ENCODE data around the gene SMIM45.
A peak's percentile ranks its signal among the peaks of the same experiment; 100 is the strongest.

SMIM45 gene

GRCh38 chr22:41916745-41917358, 35.1 kb upstream of the SMIM45 start:
- no peak overlapping the region for H3K27ac ChIP-seq (ENCODE audit: low read depth, low read length)
- no peak overlapping the region for H3K9ac ChIP-seq (ENCODE audit: low read length in 5 of 5)
- peaks cover 0 to 42% (median 26%) of the 10 kb centered on the region in 5 donors for H3K4me1 ChIP-seq (ENCODE audit: control insufficient read depth in 5 of 5, insufficient read depth in 5 of 5, low read length in 5 of 5)

GRCh38 chr22:41917375-41917902, 34.5 kb upstream of the SMIM45 start:
- Histone ChIP-seq H3K9ac (ENCODE audit: low read length in 5 of 5) (no peak overlapping the region), H3K4me3 (ENCODE audit: low read depth in 1 of 5, low read length in 5 of 5) (no peak overlapping the region), H3K27ac (ENCODE audit: low read depth, low read length) (no peak overlapping the region), H3K9me3 (ENCODE audit: control insufficient read depth in 5 of 5, low read length in 5 of 5) (no peaks in the 10 kb centered on the region), H3K27me3 (ENCODE audit: control insufficient read depth in 5 of 5, insufficient read depth in 4 of 5, low read length in 5 of 5) (peaks cover 28 to 49% (median 40%) of the 10 kb centered on the region in 5 donors), H3K36me3 (ENCODE audit: control insufficient read depth in 5 of 5, insufficient read depth in 5 of 5, low read length in 5 of 5) (no peaks in the 10 kb centered on the region), H3K4me1 (ENCODE audit: control insufficient read depth in 5 of 5, insufficient read depth in 5 of 5, low read length in 5 of 5) (peaks cover 0 to 42% (median 26%) of the 10 kb centered on the region in 5 donors)

More at GRCh38 chr22:41916745-41917358, 35.1 kb upstream of the SMIM45 start:
- Histone ChIP-seq H3K4me3 (ENCODE audit: low read depth in 1 of 5, low read length in 5 of 5) (no peak overlapping the region), H3K36me3 (ENCODE audit: control insufficient read depth in 5 of 5, insufficient read depth in 5 of 5, low read length in 5 of 5) (no peaks in the 10 kb centered on the region), H3K9me3 (ENCODE audit: control insufficient read depth in 5 of 5, low read length in 5 of 5) (no peaks in the 10 kb centered on the region), H3K27me3 (ENCODE audit: control insufficient read depth in 5 of 5, insufficient read depth in 4 of 5, low read length in 5 of 5) (peaks cover 34 to 55% (median 46%) of the 10 kb centered on the region in 5 donors)

DNA sequence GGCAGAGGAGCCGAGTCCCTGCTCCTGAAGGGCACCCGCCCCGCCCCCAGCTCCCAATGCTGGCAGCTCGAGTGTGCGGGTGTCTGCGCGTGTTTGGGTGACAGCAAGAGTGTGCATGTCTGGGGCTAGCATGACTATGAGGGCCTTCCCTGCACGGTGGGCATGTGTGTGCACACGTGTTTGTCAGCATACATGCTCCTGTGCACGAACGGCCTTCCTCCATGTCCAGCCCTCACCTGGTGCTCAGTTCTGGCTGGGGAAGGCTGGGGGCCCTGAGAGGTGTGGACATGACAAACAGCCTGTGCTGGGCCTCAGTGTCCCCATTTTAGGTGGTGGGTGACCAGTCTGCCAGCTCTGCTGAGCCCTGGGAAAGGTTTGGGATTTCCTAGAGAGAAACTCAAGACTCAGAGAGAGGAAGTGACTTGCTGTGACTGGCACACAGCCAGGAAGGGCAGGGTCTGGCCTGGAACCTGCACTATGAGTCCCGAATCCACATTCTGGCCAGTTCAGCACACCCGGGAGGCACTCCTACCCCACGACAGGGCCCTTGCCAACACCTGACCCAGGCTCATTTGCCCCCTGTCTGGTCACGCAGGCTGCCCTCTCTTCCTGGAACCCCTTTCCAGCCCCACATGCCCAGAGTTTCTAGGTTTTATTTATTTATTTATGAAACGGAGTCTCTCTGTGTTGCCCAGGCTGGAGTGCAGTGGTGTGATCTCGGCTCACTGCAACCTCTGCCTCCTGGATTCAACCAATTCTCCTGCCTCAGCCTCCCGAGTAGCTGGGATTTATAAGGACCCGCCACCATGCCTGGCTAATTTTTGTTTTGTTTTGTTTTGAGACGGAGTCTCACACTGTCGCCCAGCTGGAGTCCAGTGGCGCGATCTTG, 33.8 kb upstream of the SMIM45 start:
- Histone ChIP-seq H3K4me3 (ENCODE audit: low read depth in 1 of 5, low read length in 5 of 5) (no peak overlapping the region), H3K27ac (ENCODE audit: low read depth, low read length) (no peak overlapping the region), H3K27me3 (ENCODE audit: control insufficient read depth in 5 of 5, insufficient read depth in 4 of 5, low read length in 5 of 5) (peaks cover 21 to 44% (median 37%) of the 10 kb centered on the region in 5 donors), H3K36me3 (ENCODE audit: control insufficient read depth in 5 of 5, insufficient read depth in 5 of 5, low read length in 5 of 5) (no peaks in the 10 kb centered on the region), H3K9ac (ENCODE audit: low read length in 5 of 5) (no peak overlapping the region), H3K9me3 (ENCODE audit: control insufficient read depth in 5 of 5, low read length in 5 of 5) (no peaks in the 10 kb centered on the region), H3K4me1 (ENCODE audit: control insufficient read depth in 5 of 5, insufficient read depth in 5 of 5, low read length in 5 of 5) (peaks cover 0 to 42% (median 26%) of the 10 kb centered on the region in 5 donors)

DNA sequence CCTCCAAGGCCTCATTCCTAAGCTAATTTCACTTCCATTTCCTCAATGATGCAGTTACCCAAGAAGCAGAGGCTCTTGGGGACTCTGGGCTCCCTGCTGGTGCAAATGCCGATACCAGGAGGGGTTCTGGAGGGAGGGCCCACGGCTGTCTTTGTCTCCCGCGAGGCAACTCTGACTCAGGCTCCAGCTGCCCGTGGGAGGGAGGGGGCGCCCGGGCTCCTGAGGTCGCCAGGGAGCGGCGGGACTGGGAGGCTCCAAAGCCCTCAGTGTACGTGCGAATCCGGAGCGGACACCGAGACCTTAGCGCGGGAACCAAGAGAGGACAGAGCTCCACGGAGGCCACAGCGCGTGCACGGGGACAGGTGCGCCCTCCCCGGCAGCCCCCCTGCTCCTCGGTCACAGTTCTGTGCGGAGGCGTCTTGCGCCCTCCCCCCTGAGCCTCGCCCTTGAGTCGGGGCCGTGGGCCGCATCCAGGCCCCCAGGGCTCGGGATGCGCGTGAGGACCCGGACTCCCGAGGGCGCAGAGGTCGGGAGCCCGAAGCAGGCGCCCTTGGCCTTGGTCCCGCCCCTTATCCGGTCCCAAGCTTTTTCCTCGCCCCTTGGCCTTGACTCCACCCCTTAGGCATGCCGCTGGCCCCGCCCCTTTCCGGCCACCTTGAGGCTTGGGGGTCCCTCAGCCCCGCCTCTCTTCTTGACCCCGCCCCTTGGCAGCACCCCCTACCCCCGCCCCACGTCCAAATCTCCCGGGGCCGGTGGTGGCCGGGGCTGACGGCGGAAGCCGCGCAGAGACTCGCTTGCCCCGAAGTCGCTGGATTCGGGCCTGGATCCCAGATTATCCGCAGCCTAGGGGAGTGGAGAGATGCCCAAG, 32.4 kb upstream of the SMIM45 start:
- H3K9me3 ChIP-seq (ENCODE audit: control insufficient read depth in 5 of 5, low read length in 5 of 5) = no peaks in the 10 kb centered on the region
- H3K27me3 ChIP-seq (ENCODE audit: control insufficient read depth in 5 of 5, insufficient read depth in 4 of 5, low read length in 5 of 5) = peaks cover 15 to 40% (median 33%) of the 10 kb centered on the region in 5 donors
- no peaks in the 10 kb centered on the region for H3K36me3 ChIP-seq (ENCODE audit: control insufficient read depth in 5 of 5, insufficient read depth in 5 of 5, low read length in 5 of 5)
- H3K4me1 ChIP-seq (ENCODE audit: control insufficient read depth in 5 of 5, insufficient read depth in 5 of 5, low read length in 5 of 5) = peaks cover 0 to 41% (median 26%) of the 10 kb centered on the region in 5 donors
- H3K4me3 ChIP-seq (ENCODE audit: low read depth in 1 of 5, low read length in 5 of 5) = peak overlapping the region; percentile 47 to 75 (median 61)
- peak overlapping the region in 3 of 5 donors; percentile 23 to 69 (median 39) for H3K9ac ChIP-seq (ENCODE audit: low read length in 5 of 5)
- no peak overlapping the region for H3K27ac ChIP-seq (ENCODE audit: low read depth, low read length)

DNA sequence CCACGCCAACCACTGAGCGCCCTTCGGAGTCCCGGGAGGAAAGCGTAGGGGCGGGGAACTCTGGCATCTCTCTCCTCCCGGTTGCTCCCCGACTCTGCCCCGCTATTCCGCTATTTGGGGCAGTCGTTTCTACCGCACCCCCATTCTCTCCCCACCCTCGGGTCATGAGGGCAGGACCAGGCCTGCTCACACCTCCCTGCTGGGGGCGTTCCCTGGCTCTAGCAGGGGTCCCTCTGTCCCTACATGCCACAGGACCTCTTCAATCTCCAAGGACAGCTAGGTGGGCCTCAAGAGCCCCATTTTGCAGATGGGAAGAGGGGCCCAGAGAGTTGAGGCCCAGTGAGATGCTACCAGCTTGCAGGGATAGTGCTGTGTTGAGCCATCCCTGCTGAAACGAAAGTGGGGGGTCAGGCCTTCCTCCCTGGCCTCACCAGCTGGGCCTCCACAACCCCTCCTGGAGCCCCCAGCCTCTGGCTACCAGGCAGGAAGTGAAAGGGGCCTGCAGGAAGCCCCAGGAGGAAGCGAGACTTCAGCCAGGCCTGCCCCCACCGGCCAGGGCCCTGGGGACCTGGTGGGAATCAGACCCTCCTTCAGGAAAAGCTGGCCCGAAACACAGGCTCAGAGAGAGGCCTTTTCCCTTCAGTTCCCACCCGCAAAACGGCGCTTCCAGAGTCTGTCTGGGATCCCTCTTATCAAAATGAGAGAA, 31.5 kb upstream of the SMIM45 start:
- Histone ChIP-seq H3K27ac (ENCODE audit: low read depth, low read length) (no peak overlapping the region), H3K36me3 (ENCODE audit: control insufficient read depth in 5 of 5, insufficient read depth in 5 of 5, low read length in 5 of 5) (no peaks in the 10 kb centered on the region), H3K4me1 (ENCODE audit: control insufficient read depth in 5 of 5, insufficient read depth in 5 of 5, low read length in 5 of 5) (peaks cover 0 to 34% (median 23%) of the 10 kb centered on the region in 5 donors), H3K9me3 (ENCODE audit: control insufficient read depth in 5 of 5, low read length in 5 of 5) (no peaks in the 10 kb centered on the region), H3K27me3 (ENCODE audit: control insufficient read depth in 5 of 5, insufficient read depth in 4 of 5, low read length in 5 of 5) (peaks cover 14 to 41% (median 34%) of the 10 kb centered on the region in 5 donors), H3K9ac (ENCODE audit: low read length in 5 of 5) (peak overlapping the region in 1 of 5 donors; percentile 47), H3K4me3 (ENCODE audit: low read depth in 1 of 5, low read length in 5 of 5) (peak overlapping the region in 4 of 5 donors; percentile 47 to 75 (median 66))

- Histone ChIP-seq H3K4me1 (ENCODE audit: control insufficient read depth in 5 of 5, insufficient read depth in 5 of 5, low read length in 5 of 5) (peaks cover 0 to 42% (median 26%) of the 10 kb centered on the region in 5 donors), H3K9me3 (ENCODE audit: control insufficient read depth in 5 of 5, low read length in 5 of 5) (no peaks in the 10 kb centered on the region), H3K27me3 (ENCODE audit: control insufficient read depth in 5 of 5, insufficient read depth in 4 of 5, low read length in 5 of 5) (peaks cover 14 to 32% (median 27%) of the 10 kb centered on the region in 5 donors), H3K9ac (ENCODE audit: low read length in 5 of 5) (no peak overlapping the region), H3K27ac (ENCODE audit: low read depth, low read length) (no peak overlapping the region), H3K4me3 (ENCODE audit: low read depth in 1 of 5, low read length in 5 of 5) (no peak overlapping the region), H3K36me3 (ENCODE audit: control insufficient read depth in 5 of 5, insufficient read depth in 5 of 5, low read length in 5 of 5) (no peaks in the 10 kb centered on the region)
Measured at GRCh38 chr22:41922328-41922727, 29.6 kb upstream of the SMIM45 start.

- Histone ChIP-seq H3K36me3 (ENCODE audit: control insufficient read depth in 5 of 5, insufficient read depth in 5 of 5, low read length in 5 of 5) (no peaks in the 10 kb centered on the region), H3K4me3 (ENCODE audit: low read depth in 1 of 5, low read length in 5 of 5) (no peak overlapping the region), H3K27me3 (ENCODE audit: control insufficient read depth in 5 of 5, insufficient read depth in 4 of 5, low read length in 5 of 5) (peaks cover 14 to 29% (median 21%) of the 10 kb centered on the region in 5 donors), H3K9ac (ENCODE audit: low read length in 5 of 5) (no peak overlapping the region), H3K9me3 (ENCODE audit: control insufficient read depth in 5 of 5, low read length in 5 of 5) (no peaks in the 10 kb centered on the region), H3K27ac (ENCODE audit: low read depth, low read length) (no peak overlapping the region), H3K4me1 (ENCODE audit: control insufficient read depth in 5 of 5, insufficient read depth in 5 of 5, low read length in 5 of 5) (peaks cover 0 to 36% (median 23%) of the 10 kb centered on the region in 5 donors)
Measured at GRCh38 chr22:41922940-41923594, 28.9 kb upstream of the SMIM45 start.

DNA sequence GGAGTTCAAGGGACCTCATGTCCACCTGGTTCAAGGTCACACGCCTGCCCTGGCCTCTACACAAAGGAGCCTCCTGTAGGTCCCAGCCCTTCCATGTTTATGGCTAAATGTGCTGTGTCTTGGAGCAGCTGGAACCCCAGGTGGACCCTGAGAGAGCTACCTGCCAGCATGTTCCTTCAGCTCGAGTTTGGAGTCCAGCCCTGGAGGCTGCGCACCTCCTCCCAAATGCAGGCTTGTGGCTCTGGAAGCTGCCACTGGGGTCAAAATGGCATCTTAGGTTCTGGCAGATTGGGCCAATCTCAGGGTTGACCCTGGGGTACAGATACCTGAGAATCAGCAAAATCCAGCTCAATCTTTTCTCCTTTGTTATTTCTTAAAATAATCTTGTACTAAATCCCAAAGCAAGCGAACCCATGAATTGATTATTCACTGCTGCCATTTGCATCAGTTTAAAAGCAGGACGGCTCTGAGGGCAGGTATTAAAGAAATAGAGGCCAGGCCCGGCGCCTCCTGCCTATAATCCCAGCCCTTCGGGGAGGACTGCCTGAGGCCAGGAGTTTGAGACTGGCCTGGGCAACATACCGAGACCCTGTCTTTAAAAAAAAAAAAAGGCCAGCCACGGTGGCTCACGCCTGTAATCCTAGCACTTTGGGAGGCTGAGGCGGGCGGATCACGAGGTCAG, 28.2 kb upstream of the SMIM45 start:
- peaks cover 0 to 30% (median 19%) of the 10 kb centered on the region in 5 donors for H3K4me1 ChIP-seq (ENCODE audit: control insufficient read depth in 5 of 5, insufficient read depth in 5 of 5, low read length in 5 of 5)
- no peaks in the 10 kb centered on the region for H3K36me3 ChIP-seq (ENCODE audit: control insufficient read depth in 5 of 5, insufficient read depth in 5 of 5, low read length in 5 of 5)
- H3K4me3 ChIP-seq (ENCODE audit: low read depth in 1 of 5, low read length in 5 of 5) = no peak overlapping the region
- H3K9ac ChIP-seq (ENCODE audit: low read length in 5 of 5) = no peak overlapping the region
- H3K9me3 ChIP-seq (ENCODE audit: control insufficient read depth in 5 of 5, low read length in 5 of 5) = no peaks in the 10 kb centered on the region
- peaks cover 14 to 26% (median 19%) of the 10 kb centered on the region in 5 donors for H3K27me3 ChIP-seq (ENCODE audit: control insufficient read depth in 5 of 5, insufficient read depth in 4 of 5, low read length in 5 of 5)
- no peak overlapping the region for H3K27ac ChIP-seq (ENCODE audit: low read depth, low read length)

Data from subcutaneous abdominal adipose tissue (tissue), 5 donors.